GM21723 (cell line): ENCODE measurements around the gene NFX1.
"Not testable (repeated sequence)": the region's sequence is repeated elsewhere in the genome, so short reads cannot be mapped to it uniquely, and the experiment has no call there.

Source experiments
- ATAC-seq: cut with Tn5 transposase; IDR thresholded peaks from one replicate; pipeline ENCODE4 v1.9.1; 2021; ENCODE audit warnings: mild to moderate bottlenecking, moderate library complexity; ENCODE audit not compliant: unreplicated experiment

NFX1 gene

GRCh38 chr9:33385979-33386640, 95.8 kb downstream of the NFX1 start:
- not testable (repeated sequence) for ATAC-seq

- not testable (repeated sequence) for ATAC-seq
These were observed 96.3 kb downstream of the NFX1 start for GRCh38 chr9:33386641-33386996.

- ATAC-seq, result not testable (repeated sequence)
These were observed 96.7 kb downstream of the NFX1 start for GRCh38 chr9:33386998-33387397.

- no peak for ATAC-seq
These were observed 98.0 kb downstream of the NFX1 start for GRCh38 chr9:33388110-33388994.

GRCh38 chr9:33391111-33391771, 100.9 kb downstream of the NFX1 start:
- ATAC-seq, result not testable (repeated sequence)

- ATAC-seq, result not testable (repeated sequence)
These were observed 102.3 kb downstream of the NFX1 start for GRCh38 chr9:33392591-33393021.

GRCh38 chr9:33393581-33393980, 103.3 kb downstream of the NFX1 start:
- ATAC-seq, result no peak

- not testable (repeated sequence) for ATAC-seq
These were observed 103.7 kb downstream of the NFX1 start for GRCh38 chr9:33393986-33394385.

GRCh38 chr9:33395159-33395879, 105.0 kb downstream of the NFX1 start:
- not testable (repeated sequence) for ATAC-seq

GRCh38 chr9:33397801-33398200, 107.5 kb downstream of the NFX1 start:
- ATAC-seq, result not testable (repeated sequence)

GRCh38 chr9:33399047-33399446, 108.7 kb downstream of the NFX1 start:
- not testable (repeated sequence) for ATAC-seq

GRCh38 chr9:33401809-33402208, 111.5 kb downstream of the NFX1 start:
- ATAC-seq, result not testable (repeated sequence)

- ATAC-seq, result not testable (repeated sequence)
These were observed 112.1 kb downstream of the NFX1 start, which contains the start of gene AQP7 for GRCh38 chr9:33402371-33402770. Gene AQP7 (minus strand): TSS chr9:33402568. CDS start chr9:33401262, 1,306 bp downstream.

- no peak for ATAC-seq
These were observed 113.8 kb downstream of the NFX1 start for GRCh38 chr9:33403941-33404787.

- no peak for ATAC-seq
These were observed 114.6 kb downstream of the NFX1 start for GRCh38 chr9:33404788-33405362.

- ATAC-seq, result no peak
These were observed 116.7 kb downstream of the NFX1 start for GRCh38 chr9:33407061-33407460.

GRCh38 chr9:33408087-33408486, 117.8 kb downstream of the NFX1 start:
- no peak for ATAC-seq

- no peak for ATAC-seq
These were observed 124.0 kb downstream of the NFX1 start for GRCh38 chr9:33414268-33414667.

GRCh38 chr9:33414889-33415500, 124.7 kb downstream of the NFX1 start:
- no peak for ATAC-seq
